Loucy (cell line): ENCODE data around the gene DCUN1D2.

Experiments
- H2AFZ ChIP-seq: fragments of 200-600 bp; sonication (generic); 2 replicates; pipeline ENCODE4 v1.6.0; 2016; ENCODE audit warnings: antibody characterized with exemption, mild to moderate bottlenecking, low read length, moderate library complexity
- H3F3A ChIP-seq: fragments of 200-600 bp; 2 replicates; pipeline ENCODE4 v1.6.0; 2016; ENCODE audit warnings: antibody characterized with exemption, low read depth, mild to moderate bottlenecking
- H3K27me3 ChIP-seq: fragments of 200-600 bp; sonication (generic); 2 replicates; pipeline ENCODE4 v1.6.1; 2014; ENCODE audit warnings: low read length, mild to moderate bottlenecking; ENCODE audit not compliant: insufficient read depth, poor library complexity, severe bottlenecking
- H3K36me3 ChIP-seq: fragments of 200-600 bp; sonication (generic); 2 replicates; pipeline ENCODE4 v1.6.1; 2016; ENCODE audit warnings: low read length; ENCODE audit not compliant: insufficient read depth
- H3K4me1 ChIP-seq: fragments of 200-600 bp; sonication (generic); 2 replicates; pipeline ENCODE4 v1.5.1; 2014; ENCODE audit warnings: low read length, mild to moderate bottlenecking; ENCODE audit not compliant: insufficient read depth, poor library complexity, severe bottlenecking
- H3K4me2 ChIP-seq: fragments of 200-600 bp; sonication (generic); 2 replicates; pipeline ENCODE4 v1.6.0; 2014; ENCODE audit warnings: antibody characterized with exemption, low read length, low read depth, mild to moderate bottlenecking; ENCODE audit not compliant: poor library complexity, severe bottlenecking
- H3K4me3 ChIP-seq: fragments of 200-600 bp; sonication (generic); 2 replicates; pipeline ENCODE4 v1.5.1; 2014; ENCODE audit warnings: low read length, mild to moderate bottlenecking, mixed read lengths; ENCODE audit not compliant: poor library complexity, severe bottlenecking
- H3K79me2 ChIP-seq: fragments of 200-600 bp; sonication (generic); 2 replicates; pipeline ENCODE4 v1.6.1; 2014; ENCODE audit warnings: low read length; ENCODE audit not compliant: insufficient read depth
- H3K9ac ChIP-seq: fragments of 200-600 bp; sonication (generic); 2 replicates; pipeline ENCODE4 v1.6.0; 2014; ENCODE audit warnings: mild to moderate bottlenecking, low read depth, low read length, moderate library complexity; ENCODE audit not compliant: poor library complexity, severe bottlenecking
- H3K9me2 ChIP-seq: fragments of 200-600 bp; sonication (generic); replicated peaks from 2 replicates; pipeline ENCODE4 v1.6.1; 2016; ENCODE audit warnings: low read depth, low read length, mixed read lengths
- H3K9me3 ChIP-seq: fragments of 200-600 bp; sonication (generic); 2 replicates; pipeline ENCODE4 v1.6.1; 2014; ENCODE audit warnings: mild to moderate bottlenecking, antibody characterized with exemption, low read length, low read depth; ENCODE audit not compliant: insufficient read depth
- H4K20me1 ChIP-seq: fragments of 200-600 bp; sonication (generic); 2 replicates; pipeline ENCODE4 v1.6.0; 2014; ENCODE audit warnings: antibody characterized with exemption, low read length, mild to moderate bottlenecking; ENCODE audit not compliant: insufficient read depth, poor library complexity, severe bottlenecking
- EZH2phosphoT487 ChIP-seq: fragments of 200-600 bp; IDR thresholded peaks from 2 replicates; pipeline ENCODE4 v1.6.1; 2018; ENCODE audit warnings: antibody characterized with exemption, mild to moderate bottlenecking, moderate library complexity, borderline replicate concordance
- TF ChIP-seq, protein P1 (sequence below): fragments of 200-600 bp; sonication (generic); conservative IDR thresholded peaks from 2 replicates; pipeline ENCODE4 v1.5.1; 2014; ENCODE audit warnings: mild to moderate bottlenecking, antibody characterized with exemption, low read length

Gene DCUN1D2

DNA sequence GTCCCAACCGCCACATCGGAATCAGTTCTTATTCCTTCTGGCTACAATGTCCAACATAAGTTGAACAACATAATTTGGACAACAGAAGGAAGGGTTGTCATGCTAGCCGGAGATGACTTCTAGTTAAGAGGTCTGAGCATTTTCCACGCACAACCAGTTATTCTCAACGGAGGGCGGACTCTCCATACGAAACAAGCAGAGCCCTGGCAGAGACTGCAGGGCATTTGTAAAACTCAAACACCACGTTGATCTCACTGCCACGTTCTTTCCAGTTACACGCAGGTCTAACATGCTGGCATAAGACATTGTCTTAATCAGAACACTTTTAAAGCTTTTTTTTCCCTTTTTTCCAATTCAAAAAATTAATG is 38.3 kb upstream of the DCUN1D2 start:
- peaks cover 43% of the 10 kb centered on the region; the same call in 1 of the 2 replicates for H3K36me3 ChIP-seq
- no peaks in the 10 kb centered on the region for H4K20me1 ChIP-seq
- H3K4me2 ChIP-seq = no peak overlapping the region
- no peak overlapping the region for H3K4me3 ChIP-seq
- no peaks in the 10 kb centered on the region for H3K9me2 ChIP-seq
- peaks cover 12% of the 10 kb centered on the region for H3K4me1 ChIP-seq
- no peaks in the 10 kb centered on the region for H3F3A ChIP-seq
- H3K9me3 ChIP-seq = no peaks in the 10 kb centered on the region
- no peaks in the 10 kb centered on the region for H3K27me3 ChIP-seq
- no peak overlapping the region for H3K9ac ChIP-seq
- H2AFZ ChIP-seq = no peak overlapping the region
- no peak for TF ChIP-seq EZH2phosphoT487
- TF ChIP-seq, protein P1, sequence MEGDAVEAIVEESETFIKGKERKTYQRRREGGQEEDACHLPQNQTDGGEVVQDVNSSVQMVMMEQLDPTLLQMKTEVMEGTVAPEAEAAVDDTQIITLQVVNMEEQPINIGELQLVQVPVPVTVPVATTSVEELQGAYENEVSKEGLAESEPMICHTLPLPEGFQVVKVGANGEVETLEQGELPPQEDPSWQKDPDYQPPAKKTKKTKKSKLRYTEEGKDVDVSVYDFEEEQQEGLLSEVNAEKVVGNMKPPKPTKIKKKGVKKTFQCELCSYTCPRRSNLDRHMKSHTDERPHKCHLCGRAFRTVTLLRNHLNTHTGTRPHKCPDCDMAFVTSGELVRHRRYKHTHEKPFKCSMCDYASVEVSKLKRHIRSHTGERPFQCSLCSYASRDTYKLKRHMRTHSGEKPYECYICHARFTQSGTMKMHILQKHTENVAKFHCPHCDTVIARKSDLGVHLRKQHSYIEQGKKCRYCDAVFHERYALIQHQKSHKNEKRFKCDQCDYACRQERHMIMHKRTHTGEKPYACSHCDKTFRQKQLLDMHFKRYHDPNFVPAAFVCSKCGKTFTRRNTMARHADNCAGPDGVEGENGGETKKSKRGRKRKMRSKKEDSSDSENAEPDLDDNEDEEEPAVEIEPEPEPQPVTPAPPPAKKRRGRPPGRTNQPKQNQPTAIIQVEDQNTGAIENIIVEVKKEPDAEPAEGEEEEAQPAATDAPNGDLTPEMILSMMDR = no peak
- no peaks in the 10 kb centered on the region for H3K79me2 ChIP-seq

DNA sequence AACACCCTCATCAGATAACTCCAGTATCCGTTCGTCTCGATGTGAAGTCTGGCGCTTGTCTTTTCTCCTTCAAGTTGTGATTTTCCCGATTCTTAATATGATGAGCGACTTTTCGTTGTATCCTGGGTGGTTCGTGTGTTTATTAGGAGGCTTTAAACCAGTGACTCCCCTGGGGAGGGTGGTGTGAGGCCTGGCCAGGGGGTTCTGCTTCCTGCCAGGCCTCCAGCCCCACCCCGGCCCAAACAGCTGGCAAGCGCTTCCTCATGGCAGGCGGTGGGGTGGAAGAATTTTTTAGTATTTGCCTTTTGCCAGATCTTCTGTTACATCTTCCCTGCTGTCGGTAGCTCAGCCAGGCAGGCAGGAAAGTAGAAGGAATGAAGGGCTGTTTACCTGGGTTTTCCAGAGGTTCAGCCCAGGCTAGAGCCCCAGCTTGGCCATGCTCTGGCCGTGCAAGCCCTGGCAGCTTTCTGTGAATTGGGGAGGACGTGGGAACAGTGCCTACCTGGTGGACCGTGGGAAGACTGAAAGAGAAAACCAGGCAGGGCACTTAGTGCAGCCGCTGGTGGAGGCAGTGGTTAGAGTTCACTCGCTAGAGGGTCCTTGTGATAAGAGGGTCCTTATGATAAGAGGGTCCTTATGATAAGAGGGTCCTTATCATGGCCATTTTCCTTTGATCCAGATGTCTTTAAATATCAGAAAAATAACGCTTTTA is 37.7 kb upstream of the DCUN1D2 start:
- no peak for TF ChIP-seq EZH2phosphoT487
- TF ChIP-seq, protein P1 = no peak
- peaks cover 12% of the 10 kb centered on the region for H3K4me1 ChIP-seq
- H2AFZ ChIP-seq = no peak overlapping the region
- H4K20me1 ChIP-seq = no peaks in the 10 kb centered on the region
- H3K9me3 ChIP-seq = no peaks in the 10 kb centered on the region
- H3K4me3 ChIP-seq = no peak overlapping the region
- H3K36me3 ChIP-seq = peaks cover 43% of the 10 kb centered on the region; the same call in 1 of the 2 replicates
- no peaks in the 10 kb centered on the region for H3K9me2 ChIP-seq
- H3F3A ChIP-seq = no peaks in the 10 kb centered on the region
- no peaks in the 10 kb centered on the region for H3K79me2 ChIP-seq
- no peaks in the 10 kb centered on the region for H3K27me3 ChIP-seq
- H3K9ac ChIP-seq = no peak overlapping the region
- peak overlapping the region; percentile 19 for H3K4me2 ChIP-seq

DNA sequence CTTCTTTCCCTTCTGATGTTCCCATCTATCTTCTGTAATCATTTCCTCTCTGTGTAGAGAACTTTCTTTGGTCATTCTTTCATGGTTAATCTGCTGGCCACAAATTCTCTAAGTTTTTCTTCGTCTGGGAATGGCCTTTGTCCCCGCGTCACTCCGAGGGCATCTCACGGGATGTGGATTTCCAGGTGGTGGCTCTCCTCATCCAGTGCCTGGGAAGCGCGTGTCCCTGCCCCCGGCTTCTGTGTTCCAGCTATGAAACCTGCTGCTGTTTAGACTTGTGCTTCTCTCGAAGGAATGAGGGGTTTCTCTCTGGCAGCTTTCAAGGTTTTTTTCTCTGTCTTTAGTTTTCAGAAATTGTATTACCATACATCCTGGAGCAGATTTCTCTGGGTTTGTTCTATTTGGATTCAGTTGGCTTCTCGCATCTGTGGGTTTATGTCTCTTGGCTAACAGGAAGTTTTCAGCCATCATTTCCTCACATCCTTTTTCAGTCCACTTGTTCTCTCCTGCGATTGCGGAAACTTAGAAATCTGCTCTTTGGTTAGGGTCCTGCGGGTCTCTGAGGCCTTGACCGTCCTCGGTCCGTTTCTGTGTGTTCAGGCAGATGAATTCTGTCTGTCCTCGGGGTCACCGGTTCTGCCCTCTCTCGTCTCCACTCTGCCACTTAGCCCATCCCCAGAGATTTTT is 36.9 kb upstream of the DCUN1D2 start:
- Histone ChIP-seq H3K9me2 (no peaks in the 10 kb centered on the region), H3K36me3 (peaks cover 43% of the 10 kb centered on the region; the same call in 1 of the 2 replicates), H3F3A (no peaks in the 10 kb centered on the region), H3K4me1 (peaks cover 12% of the 10 kb centered on the region), H3K4me2 (no peak overlapping the region), H3K9me3 (no peaks in the 10 kb centered on the region), H3K79me2 (no peaks in the 10 kb centered on the region), H3K27me3 (no peaks in the 10 kb centered on the region), H2AFZ (no peak overlapping the region), H3K9ac (no peak overlapping the region), H3K4me3 (no peak overlapping the region), H4K20me1 (no peaks in the 10 kb centered on the region)
- TF ChIP-seq EZH2phosphoT487 = no peak
- TF ChIP-seq, protein P1 = no peak
